IPS-18c (cell line): ENCODE results near the gene ZMYM5.
"Not testable (repeated sequence)": the region's sequence is repeated elsewhere in the genome, so short reads cannot be mapped to it uniquely, and the experiment has no call there.

Experiments used
- H3K4me3 ChIP-seq: 2 replicates; pipeline ENCODE4 v1.7.0; 2013; ENCODE audit warnings: low read depth, mild to moderate bottlenecking, low read length, moderate library complexity; ENCODE audit not compliant: insufficient read depth
- H3K9me3 ChIP-seq: one replicate; pipeline ENCODE4 v1.6.1; 2013; ENCODE audit warnings: mild to moderate bottlenecking, low read length, moderate library complexity; ENCODE audit not compliant: control insufficient read depth, insufficient read depth

ZMYM5 gene

GRCh38 chr13:19863323-19864023 lies at the start of gene ZMYM5:
ZMYM5 (minus strand) TSS chr13:19863649; CDS start chr13:19852180, 11,469 bp downstream.
- H3K4me3 ChIP-seq, result peak within 1 kb of the TSS; percentile 86
- H3K9me3 ChIP-seq, result peaks cover 2% of the 10 kb centered on the region

DNA sequence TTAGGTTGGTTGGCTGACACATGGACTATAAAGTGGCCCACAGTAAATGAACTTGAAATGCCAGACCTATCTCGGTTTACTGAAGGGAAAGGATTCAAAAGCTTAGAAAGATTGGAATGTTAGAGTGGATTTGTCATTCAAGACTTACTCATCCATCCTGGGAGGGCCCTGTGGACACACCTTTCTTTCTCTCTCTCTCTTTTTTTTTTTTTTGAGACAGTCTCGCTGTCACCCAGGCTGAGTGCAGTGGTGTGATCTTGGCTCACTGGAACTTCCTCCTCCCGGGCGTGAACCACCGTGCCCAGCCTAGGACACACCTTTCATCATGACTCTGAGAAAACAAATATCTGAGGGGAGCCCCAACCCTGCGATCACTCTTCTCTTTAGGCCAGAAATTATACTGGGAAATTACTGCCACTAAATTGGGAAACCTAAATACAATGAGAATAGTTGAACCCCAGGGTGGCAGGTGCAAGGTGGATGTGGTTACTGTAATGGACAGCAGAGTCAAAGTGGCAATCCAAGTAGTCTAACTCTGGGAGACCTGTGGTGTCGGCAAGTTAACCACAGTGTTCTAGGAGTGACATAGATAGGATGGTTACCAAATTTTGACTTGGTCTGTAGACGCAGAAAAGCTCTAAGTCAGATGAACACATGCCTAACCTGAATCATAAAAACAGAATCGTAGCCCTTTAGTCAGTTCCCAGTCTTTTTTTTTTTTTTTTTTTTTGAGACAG lies 47.1 kb upstream of the ZMYM5 start:
- H3K4me3 ChIP-seq, result no peak overlapping the region

DNA sequence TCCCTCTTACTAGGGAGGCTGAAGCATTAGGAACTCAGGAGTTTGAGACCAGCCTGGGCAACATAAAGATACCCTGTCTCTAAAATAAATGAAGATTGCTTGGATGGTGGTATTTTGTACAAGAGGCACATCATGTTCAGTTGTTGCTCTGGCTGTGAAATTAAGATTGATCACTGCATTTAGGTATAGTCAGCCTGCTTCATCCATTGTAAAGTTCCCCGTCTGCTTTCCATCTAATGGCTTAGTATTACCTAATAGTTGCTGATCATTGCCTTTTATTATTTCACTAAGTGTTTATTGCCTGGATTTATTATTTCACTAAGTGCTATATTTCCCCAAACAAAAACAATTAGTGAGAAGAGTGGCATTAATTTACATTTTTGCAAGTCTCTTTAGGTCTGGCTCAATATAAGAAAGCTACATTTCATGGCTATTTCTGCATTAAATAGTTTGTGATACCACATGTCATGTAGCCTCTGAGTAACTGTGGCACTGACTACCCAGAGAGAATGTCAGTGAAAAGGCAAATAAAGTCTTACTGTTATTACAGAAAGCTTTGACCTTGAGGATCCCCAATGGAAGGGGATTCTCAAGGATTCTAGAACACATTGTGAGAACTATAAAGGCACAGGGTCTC lies 45.0 kb upstream of the ZMYM5 start:
- Histone ChIP-seq H3K4me3 (no peak overlapping the region), H3K9me3 (peaks cover 2% of the 10 kb centered on the region)

More for the DNA sequence above, 47.1 kb upstream of the ZMYM5 start:
- H3K9me3 ChIP-seq, result peaks cover 2% of the 10 kb centered on the region

- H3K9me3 ChIP-seq, H3K4me3 ChIP-seq: not testable (repeated sequence)
These were observed 42.2 kb upstream of the ZMYM5 start for GRCh38 chr13:19905487-19906195.

- Histone ChIP-seq H3K9me3 (no peaks in the 10 kb centered on the region), H3K4me3 (no peak overlapping the region)
These were observed 26.6 kb upstream of the ZMYM5 start for GRCh38 chr13:19890030-19890429.

DNA sequence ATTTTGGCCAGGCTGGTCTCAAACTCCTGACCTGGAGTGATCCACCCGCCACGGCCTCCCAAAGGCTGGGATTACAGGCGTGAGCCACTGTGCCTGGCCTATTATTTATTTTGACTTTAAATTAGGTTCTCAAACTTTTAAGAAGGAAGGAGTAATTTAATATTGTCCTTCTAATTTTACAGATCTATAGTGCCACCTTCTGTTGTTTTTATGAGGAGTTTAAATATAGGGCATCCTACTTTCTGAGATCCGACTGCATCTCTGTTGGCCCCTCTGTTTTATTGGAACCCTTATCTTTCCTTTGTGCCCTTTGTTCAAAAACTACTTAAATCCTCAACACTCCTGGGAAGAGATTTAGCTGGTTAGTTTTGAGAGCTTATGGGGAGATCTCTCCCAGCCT lies 25.4 kb upstream of the ZMYM5 start:
- no peaks in the 10 kb centered on the region for H3K9me3 ChIP-seq

GRCh38 chr13:19882231-19882630 lies 18.8 kb upstream of the ZMYM5 start:
- Histone ChIP-seq H3K4me3 (no peak overlapping the region), H3K9me3 (no peaks in the 10 kb centered on the region)

More for the DNA sequence above, 25.4 kb upstream of the ZMYM5 start:
- no peak overlapping the region for H3K4me3 ChIP-seq

DNA sequence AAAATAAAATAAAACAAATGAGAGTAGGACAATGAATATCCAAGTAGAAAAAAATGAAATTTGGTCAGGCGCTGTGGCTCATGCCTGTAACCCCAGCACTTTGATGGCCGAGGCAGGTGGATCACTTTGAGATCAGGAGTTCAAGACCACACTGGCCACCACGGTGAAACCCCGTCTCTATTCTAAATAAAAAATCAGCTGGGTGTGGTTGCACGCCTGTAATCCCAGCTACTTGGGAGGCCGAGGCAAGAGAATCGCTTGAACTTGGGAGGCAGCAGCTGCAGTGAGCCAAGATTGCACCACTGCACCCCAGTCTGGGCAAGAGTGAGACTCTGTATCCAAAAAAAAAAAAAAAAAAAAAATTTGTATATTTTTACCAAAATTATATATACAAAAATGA lies 18.2 kb upstream of the ZMYM5 start:
- Histone ChIP-seq H3K4me3 (no peak overlapping the region), H3K9me3 (no peaks in the 10 kb centered on the region)

GRCh38 chr13:19864746-19865309 lies 1.4 kb upstream of the ZMYM5 start:
- peaks cover 2% of the 10 kb centered on the region for H3K9me3 ChIP-seq
- peak overlapping the region; percentile 86 for H3K4me3 ChIP-seq

DNA sequence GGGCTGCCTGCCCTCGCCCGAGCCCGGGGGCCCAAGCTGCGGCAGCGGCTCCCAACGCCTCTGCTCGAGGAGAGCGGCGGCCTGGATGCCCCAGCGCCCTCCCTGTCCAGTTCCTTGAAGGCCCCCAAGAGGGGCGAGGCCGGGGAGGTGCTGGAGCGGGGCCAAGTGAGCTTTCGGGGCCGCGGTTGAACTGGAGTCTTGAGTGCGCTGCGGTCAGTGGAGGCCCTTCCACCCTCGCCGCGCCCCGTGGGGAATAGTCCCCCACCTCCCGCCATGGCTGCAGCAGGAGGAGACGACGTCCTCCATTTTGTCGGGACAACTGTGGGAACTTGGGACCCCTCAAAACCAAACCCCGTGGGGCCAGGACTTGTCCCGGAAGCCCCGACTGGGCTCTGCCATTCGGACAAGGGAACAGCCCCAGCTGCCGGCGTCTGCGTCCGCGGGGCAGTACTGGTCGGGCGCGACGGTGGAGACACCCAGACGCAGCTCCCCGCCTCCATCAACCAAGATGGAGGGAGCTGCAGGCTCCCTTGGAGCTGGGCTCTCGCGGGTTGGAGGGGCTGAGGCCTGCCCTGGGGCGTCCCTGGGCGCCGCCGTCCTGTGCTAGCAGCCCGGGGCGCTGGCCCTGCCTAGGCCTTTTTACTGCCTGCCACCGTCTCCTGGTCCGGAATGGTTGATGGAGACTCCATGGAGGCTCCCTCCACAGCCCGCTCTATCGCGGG lies 736 bp upstream of the ZMYM5 start:
- H3K4me3 ChIP-seq, result peak overlapping the region; percentile 86
- peaks cover 2% of the 10 kb centered on the region for H3K9me3 ChIP-seq

DNA sequence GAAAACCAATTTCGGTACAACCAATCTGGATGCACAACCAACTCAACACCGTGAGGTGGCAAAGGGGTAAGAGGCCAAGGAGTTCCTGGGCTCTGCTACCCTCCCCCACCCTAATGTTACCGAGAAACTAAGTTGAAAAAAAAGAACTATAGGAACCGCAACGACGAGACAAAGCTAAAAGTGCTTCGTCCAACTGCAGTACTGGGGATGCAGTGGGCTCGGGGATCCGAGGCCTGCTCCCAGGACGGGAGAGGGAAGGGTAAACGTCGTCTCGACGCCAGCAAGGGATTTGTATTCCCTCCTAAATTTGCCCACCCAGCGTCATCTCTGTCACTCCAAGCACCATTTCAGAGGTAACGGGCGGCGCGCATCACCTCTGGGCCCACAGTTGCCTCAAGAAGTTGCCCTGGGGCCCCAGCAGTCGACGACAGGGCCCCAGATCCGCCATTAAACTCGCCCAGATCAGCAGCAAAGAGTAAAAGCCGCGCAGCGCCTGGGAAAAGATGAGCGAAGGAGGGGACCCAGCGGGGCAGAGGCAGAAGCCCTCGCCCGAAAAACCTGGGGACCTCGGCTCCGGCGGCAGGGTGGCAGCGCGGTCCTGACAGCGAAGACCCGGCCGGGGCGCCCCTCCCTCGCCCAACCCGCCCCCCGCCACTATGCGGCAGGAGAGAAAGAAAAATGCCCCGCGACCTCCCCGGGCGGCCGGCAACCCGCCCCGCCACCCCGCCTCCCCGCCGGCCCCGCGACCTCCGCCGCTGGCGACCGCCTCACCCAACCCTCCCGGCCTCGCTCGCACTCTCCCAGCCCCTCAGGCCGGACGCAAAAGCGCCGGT lies 752 bp downstream of the ZMYM5 start:
- Histone ChIP-seq H3K4me3 (peak overlapping the region; percentile 86), H3K9me3 (peaks cover 2% of the 10 kb centered on the region)

- peak overlapping the region; percentile 86 for H3K4me3 ChIP-seq
- H3K9me3 ChIP-seq, result peaks cover 2% of the 10 kb centered on the region
These were observed 1.7 kb downstream of the ZMYM5 start for GRCh38 chr13:19861762-19862161.

DNA sequence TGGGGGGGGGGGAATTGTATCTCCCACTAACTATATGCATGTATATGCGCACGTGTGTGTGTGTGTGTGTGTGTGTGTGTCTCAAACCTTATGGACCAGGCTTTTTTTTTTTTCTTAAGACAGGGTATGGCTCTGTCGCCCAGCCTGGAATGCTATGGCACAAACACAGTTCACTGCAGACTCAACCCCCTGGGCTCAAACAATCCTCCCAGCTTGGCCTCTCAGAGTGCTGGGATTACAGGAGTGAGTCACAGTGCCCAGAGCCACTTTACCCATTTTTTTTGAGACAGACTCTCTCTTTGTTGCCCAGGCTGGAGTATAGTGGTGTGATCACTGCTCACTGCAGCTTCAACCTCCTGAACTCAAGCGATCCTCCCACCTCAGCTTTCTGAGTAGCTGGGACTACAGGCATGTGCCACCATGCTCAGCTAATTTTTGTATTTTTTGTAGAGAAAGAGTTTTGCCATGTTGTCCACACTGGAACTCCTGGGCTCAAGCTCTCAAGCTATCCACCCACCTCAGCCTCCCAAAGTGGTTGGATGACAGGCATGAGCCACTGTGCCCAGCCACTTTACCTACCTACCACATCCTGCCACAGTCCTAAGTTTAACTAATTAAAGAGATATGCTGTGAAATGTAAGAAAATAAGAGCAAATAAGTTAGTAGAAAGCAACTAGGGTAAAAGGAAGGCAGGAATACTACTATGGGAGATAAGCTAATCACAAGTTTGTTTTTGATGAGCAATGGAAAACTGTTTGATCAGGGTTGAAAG lies 2.4 kb downstream of the ZMYM5 start:
- Histone ChIP-seq H3K4me3 (no peak overlapping the region), H3K9me3 (peaks cover 2% of the 10 kb centered on the region)

DNA sequence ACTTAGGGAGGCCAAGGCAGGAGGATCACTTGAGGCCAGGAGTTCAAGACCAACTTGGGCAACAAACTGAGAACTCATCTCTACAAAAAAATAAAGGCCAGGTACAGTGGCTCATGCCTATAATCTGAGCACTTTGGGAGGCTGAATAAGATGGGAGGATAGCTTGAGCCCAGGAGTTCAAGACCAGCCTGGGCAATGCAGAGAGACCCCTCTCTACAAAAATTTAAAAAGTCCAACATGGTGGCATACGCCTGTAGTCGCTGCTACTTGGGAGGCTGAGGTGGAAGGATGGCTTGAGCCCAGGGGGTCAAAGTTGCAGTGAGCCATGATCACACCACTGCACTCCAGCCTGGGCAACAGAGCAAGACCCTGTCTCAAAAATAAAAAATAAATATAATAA lies 5.8 kb downstream of the ZMYM5 start:
- not testable (repeated sequence) for H3K9me3 ChIP-seq, H3K4me3 ChIP-seq

- no peaks in the 10 kb centered on the region for H3K9me3 ChIP-seq
These were observed 10.7 kb downstream of the ZMYM5 start for GRCh38 chr13:19852766-19853165.

More at GRCh38 chr13:19852766-19853165, 10.7 kb downstream of the ZMYM5 start:
- H3K4me3 ChIP-seq, result no peak overlapping the region
